Measurements from ENCODE around the gene CALR3.
"Not testable (repeated sequence)": the region's sequence is repeated elsewhere in the genome, so short reads cannot be mapped to it uniquely, and the experiment has no call there.

CALR3 gene

DNA sequence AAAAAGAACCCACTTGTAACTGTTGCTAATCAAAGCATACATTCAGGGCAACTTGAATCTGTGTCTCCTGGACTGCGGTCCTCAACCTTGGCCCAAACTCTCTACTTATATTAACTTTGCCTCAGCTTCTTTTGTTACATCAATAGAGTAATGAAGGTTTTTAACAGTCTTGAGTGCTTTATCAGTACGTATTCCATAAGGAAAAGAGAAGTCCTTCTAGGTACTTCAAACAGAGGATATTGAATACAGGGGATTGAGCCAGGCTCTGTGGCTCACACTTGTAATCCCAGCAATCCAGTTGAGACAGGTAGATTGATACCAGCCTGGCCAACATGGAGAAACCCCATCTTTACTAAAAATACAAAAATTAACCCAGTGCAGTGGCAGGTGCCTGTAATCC lies 23.0 kb downstream of the CALR3 start:
- Histone ChIP-seq H3K4me1 (ENCODE audit: insufficient read depth, low read length) (peaks cover 3% of the 10 kb centered on the region; the same call in 1 of the 2 replicates), H3K4me3 (ENCODE audit: low read length) (no peak overlapping the region), H3K27me3 (ENCODE audit: insufficient read depth, low read length) (no peaks in the 10 kb centered on the region), H3K36me3 (ENCODE audit: insufficient read depth, low read depth, low read length) (no peaks in the 10 kb centered on the region), H3K9me3 (ENCODE audit: insufficient read depth, low read depth, low read length) (no peaks in the 10 kb centered on the region), H3K27ac (ENCODE audit: low read length) (no peak overlapping the region), H3K9ac (ENCODE audit: low read depth, low read length) (no peak overlapping the region)

DNA sequence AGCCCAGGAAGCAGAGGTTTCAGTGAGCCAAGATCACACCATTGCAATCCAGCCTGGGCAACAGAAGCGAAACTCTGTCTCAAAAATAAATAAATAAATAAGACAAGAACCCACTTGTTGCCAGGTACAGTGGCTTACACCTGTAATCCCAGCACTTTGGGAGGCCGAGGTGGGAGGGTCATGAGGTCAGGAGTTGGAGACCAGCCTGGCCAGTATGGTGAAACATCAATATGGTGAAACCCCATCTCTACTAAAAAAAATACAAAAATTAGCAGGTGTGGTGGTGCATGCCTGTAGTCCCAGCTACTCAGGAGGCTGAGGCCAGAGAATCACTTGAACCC lies 23.4 kb downstream of the CALR3 start:
- H3K27me3 ChIP-seq (ENCODE audit: insufficient read depth, low read length); H3K36me3 ChIP-seq (ENCODE audit: insufficient read depth, low read depth, low read length); H3K27ac ChIP-seq (ENCODE audit: low read length); H3K4me1 ChIP-seq (ENCODE audit: insufficient read depth, low read length); H3K9me3 ChIP-seq (ENCODE audit: insufficient read depth, low read depth, low read length): not testable (repeated sequence)
- H3K9ac ChIP-seq (ENCODE audit: low read depth, low read length): peak overlapping the region; percentile 84; the same call in 1 of the 2 replicates
- peak overlapping the region; percentile 85 for H3K4me3 ChIP-seq (ENCODE audit: low read length)

- Histone ChIP-seq H3K4me1 (ENCODE audit: insufficient read depth, low read length) (peaks cover 3% of the 10 kb centered on the region; the same call in 1 of the 2 replicates), H3K27ac (ENCODE audit: low read length) (no peak overlapping the region), H3K36me3 (ENCODE audit: insufficient read depth, low read depth, low read length) (no peaks in the 10 kb centered on the region), H3K9ac (ENCODE audit: low read depth, low read length) (peak overlapping the region; percentile 77), H3K9me3 (ENCODE audit: insufficient read depth, low read depth, low read length) (no peaks in the 10 kb centered on the region), H3K27me3 (ENCODE audit: insufficient read depth, low read length) (no peaks in the 10 kb centered on the region), H3K4me3 (ENCODE audit: low read length) (peak overlapping the region; percentile 85)
Measured at GRCh38 chr19:16470911-16471811, 24.8 kb downstream of the CALR3 start.

DNA sequence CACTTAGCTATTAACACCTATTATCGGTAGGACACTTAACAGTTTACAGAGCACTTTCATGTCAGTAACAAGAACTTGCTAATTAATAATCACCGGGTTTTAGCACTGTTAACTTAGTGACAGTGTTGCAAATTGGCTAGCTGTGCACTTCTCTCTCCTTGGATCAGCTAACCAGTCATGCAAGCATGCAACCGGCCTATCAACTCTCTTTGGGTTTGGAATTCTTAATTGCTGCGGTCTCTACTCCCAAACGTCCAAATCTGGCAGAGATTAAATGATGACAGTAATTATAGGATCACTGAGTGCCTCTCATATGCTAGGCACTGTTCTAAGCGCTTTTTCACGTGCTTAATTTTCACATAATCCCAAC lies 25.4 kb downstream of the CALR3 start:
- H3K27ac ChIP-seq (ENCODE audit: low read length): no peak overlapping the region

GRCh38 chr19:16467581-16467980 lies 28.4 kb downstream of the CALR3 start:
- no peaks in the 10 kb centered on the region for H3K27me3 ChIP-seq (ENCODE audit: insufficient read depth, low read length)
- no peaks in the 10 kb centered on the region for H3K9me3 ChIP-seq (ENCODE audit: insufficient read depth, low read depth, low read length)
- no peak overlapping the region for H3K9ac ChIP-seq (ENCODE audit: low read depth, low read length)
- peaks cover 3% of the 10 kb centered on the region for H3K4me1 ChIP-seq (ENCODE audit: insufficient read depth, low read length)
- no peak overlapping the region for H3K27ac ChIP-seq (ENCODE audit: low read length)
- no peaks in the 10 kb centered on the region for H3K36me3 ChIP-seq (ENCODE audit: insufficient read depth, low read depth, low read length)
- H3K4me3 ChIP-seq (ENCODE audit: low read length): no peak overlapping the region

More for the DNA sequence above, 25.4 kb downstream of the CALR3 start:
- no peaks in the 10 kb centered on the region for H3K27me3 ChIP-seq (ENCODE audit: insufficient read depth, low read length)
- no peak overlapping the region for H3K9ac ChIP-seq (ENCODE audit: low read depth, low read length)
- no peaks in the 10 kb centered on the region for H3K9me3 ChIP-seq (ENCODE audit: insufficient read depth, low read depth, low read length)
- H3K4me1 ChIP-seq (ENCODE audit: insufficient read depth, low read length): peaks cover 3% of the 10 kb centered on the region; the same call in 1 of the 2 replicates
- H3K36me3 ChIP-seq (ENCODE audit: insufficient read depth, low read depth, low read length): no peaks in the 10 kb centered on the region
- H3K4me3 ChIP-seq (ENCODE audit: low read length): peak overlapping the region; percentile 85

DNA sequence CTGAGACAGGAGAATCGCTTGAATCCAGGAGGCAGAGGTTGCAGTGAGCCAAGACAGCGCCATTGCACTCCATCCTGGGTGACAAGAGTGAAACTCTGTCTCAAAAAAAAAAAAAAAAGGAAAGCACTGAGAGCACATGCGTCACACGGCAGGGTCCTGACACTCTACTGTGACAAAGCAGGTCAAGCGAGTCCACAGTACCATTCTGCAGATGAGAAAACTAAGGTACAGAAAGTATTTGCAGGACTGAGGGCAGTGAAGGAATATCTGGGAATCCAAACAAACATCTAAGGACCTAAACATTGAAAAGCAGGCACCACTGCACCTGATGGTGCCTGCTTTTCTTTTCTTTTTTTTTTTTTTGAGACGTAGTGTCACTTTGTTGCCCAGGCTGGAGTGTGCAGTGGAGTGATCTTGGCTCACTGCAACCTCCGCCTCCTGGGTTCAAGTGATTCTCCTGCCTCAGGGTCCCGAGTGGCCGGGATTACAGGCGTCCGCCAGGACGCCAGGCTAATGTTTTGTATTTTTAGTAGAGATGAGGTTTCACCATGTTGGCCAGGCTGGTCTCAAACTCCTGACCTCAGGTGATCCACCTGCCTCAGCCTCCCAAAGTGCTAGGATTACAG lies 29.1 kb downstream of the CALR3 start:
- H3K4me1 ChIP-seq (ENCODE audit: insufficient read depth, low read length); H3K9ac ChIP-seq (ENCODE audit: low read depth, low read length): not testable (repeated sequence)

DNA sequence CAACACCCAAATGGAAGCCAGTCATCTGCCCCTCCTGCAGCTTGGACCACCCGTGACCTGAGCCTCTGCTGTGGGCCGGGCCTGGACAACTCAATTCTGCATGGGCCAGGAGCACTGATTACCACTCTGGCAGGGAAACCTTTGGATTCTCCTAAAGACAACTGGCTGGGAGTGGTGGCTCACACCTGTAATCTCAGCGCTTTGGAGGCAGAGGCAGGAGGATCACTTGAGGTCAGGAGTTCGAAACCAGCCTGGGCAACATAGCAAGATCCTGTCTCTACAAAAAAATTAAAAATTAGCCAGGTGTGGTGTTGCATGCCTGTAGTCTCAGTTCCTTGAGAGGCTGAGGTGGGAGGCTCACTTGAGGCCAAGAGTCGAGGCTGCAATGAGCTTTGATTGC lies 30.7 kb downstream of the CALR3 start:
- H3K27ac ChIP-seq (ENCODE audit: low read length): no peak overlapping the region
- no peaks in the 10 kb centered on the region for H3K27me3 ChIP-seq (ENCODE audit: insufficient read depth, low read length)
- peaks cover 3% of the 10 kb centered on the region; the same call in 1 of the 2 replicates for H3K4me1 ChIP-seq (ENCODE audit: insufficient read depth, low read length)

More for the DNA sequence above, 29.1 kb downstream of the CALR3 start:
- H3K9me3 ChIP-seq (ENCODE audit: insufficient read depth, low read depth, low read length); H3K4me3 ChIP-seq (ENCODE audit: low read length); H3K27ac ChIP-seq (ENCODE audit: low read length); H3K36me3 ChIP-seq (ENCODE audit: insufficient read depth, low read depth, low read length); H3K27me3 ChIP-seq (ENCODE audit: insufficient read depth, low read length): not testable (repeated sequence)

DNA sequence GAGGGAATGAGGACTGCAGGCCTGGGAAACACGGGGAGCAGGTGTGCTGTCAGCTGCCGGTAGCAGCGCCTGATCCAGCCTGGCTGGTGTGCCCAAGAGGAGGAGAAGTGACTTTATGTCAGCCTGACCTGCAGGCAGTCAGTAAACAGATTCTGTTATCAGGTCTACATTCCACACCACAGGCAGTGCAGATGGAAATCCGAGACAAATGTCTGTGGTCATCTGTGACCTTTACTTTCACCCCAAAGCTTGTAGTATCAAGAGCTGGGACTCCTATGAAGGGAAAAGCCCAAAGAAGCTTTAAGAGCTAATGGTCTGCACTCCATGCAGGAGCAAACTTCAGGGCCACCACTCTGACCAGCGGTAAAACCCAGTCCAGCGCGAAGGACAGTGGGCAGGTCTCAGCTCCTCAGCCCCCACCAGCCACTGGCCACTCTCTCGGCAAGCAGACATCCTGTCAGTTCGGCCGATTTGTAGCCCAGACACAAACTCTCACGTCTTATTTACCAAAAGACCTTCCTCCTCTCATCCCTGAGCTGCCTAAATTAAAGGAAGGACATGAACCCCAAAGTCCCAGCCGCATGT lies 31.9 kb downstream of the CALR3 start:
- no peaks in the 10 kb centered on the region; the same call in none of the 2 replicates for H3K4me1 ChIP-seq (ENCODE audit: insufficient read depth, low read length)
- no peak overlapping the region for H3K27ac ChIP-seq (ENCODE audit: low read length)
- H3K9ac ChIP-seq (ENCODE audit: low read depth, low read length): no peak overlapping the region
- no peaks in the 10 kb centered on the region for H3K36me3 ChIP-seq (ENCODE audit: insufficient read depth, low read depth, low read length)
- no peaks in the 10 kb centered on the region for H3K27me3 ChIP-seq (ENCODE audit: insufficient read depth, low read length)
- H3K9me3 ChIP-seq (ENCODE audit: insufficient read depth, low read depth, low read length): no peaks in the 10 kb centered on the region
- no peak overlapping the region for H3K4me3 ChIP-seq (ENCODE audit: low read length)

More for the DNA sequence above, 30.7 kb downstream of the CALR3 start:
- Histone ChIP-seq H3K9ac (ENCODE audit: low read depth, low read length) (no peak overlapping the region), H3K36me3 (ENCODE audit: insufficient read depth, low read depth, low read length) (no peaks in the 10 kb centered on the region), H3K9me3 (ENCODE audit: insufficient read depth, low read depth, low read length) (no peaks in the 10 kb centered on the region), H3K4me3 (ENCODE audit: low read length) (no peak overlapping the region)

GRCh38 chr19:16463341-16463990 lies 32.5 kb downstream of the CALR3 start:
- H3K27me3 ChIP-seq (ENCODE audit: insufficient read depth, low read length): no peaks in the 10 kb centered on the region
- no peak overlapping the region for H3K27ac ChIP-seq (ENCODE audit: low read length)
- no peak overlapping the region for H3K4me3 ChIP-seq (ENCODE audit: low read length)
- no peak overlapping the region for H3K9ac ChIP-seq (ENCODE audit: low read depth, low read length)
- no peaks in the 10 kb centered on the region for H3K36me3 ChIP-seq (ENCODE audit: insufficient read depth, low read depth, low read length)
- H3K4me1 ChIP-seq (ENCODE audit: insufficient read depth, low read length): peaks cover 5% of the 10 kb centered on the region
- H3K9me3 ChIP-seq (ENCODE audit: insufficient read depth, low read depth, low read length): no peaks in the 10 kb centered on the region

GRCh38 chr19:16462757-16463250 lies 33.2 kb downstream of the CALR3 start:
- Histone ChIP-seq H3K9ac (ENCODE audit: low read depth, low read length) (no peak overlapping the region), H3K9me3 (ENCODE audit: insufficient read depth, low read depth, low read length) (no peaks in the 10 kb centered on the region), H3K4me1 (ENCODE audit: insufficient read depth, low read length) (peaks cover 12% of the 10 kb centered on the region), H3K36me3 (ENCODE audit: insufficient read depth, low read depth, low read length) (no peaks in the 10 kb centered on the region), H3K4me3 (ENCODE audit: low read length) (no peak overlapping the region), H3K27me3 (ENCODE audit: insufficient read depth, low read length) (no peaks in the 10 kb centered on the region), H3K27ac (ENCODE audit: low read length) (no peak overlapping the region)

GRCh38 chr19:16461630-16462051 lies 34.3 kb downstream of the CALR3 start:
- H3K36me3 ChIP-seq (ENCODE audit: insufficient read depth, low read depth, low read length): no peaks in the 10 kb centered on the region
- no peak overlapping the region for H3K4me3 ChIP-seq (ENCODE audit: low read length)
- H3K9ac ChIP-seq (ENCODE audit: low read depth, low read length): no peak overlapping the region
- no peak overlapping the region for H3K27ac ChIP-seq (ENCODE audit: low read length)
- H3K9me3 ChIP-seq (ENCODE audit: insufficient read depth, low read depth, low read length): no peaks in the 10 kb centered on the region
- peaks cover 21% of the 10 kb centered on the region for H3K4me1 ChIP-seq (ENCODE audit: insufficient read depth, low read length)
- no peaks in the 10 kb centered on the region for H3K27me3 ChIP-seq (ENCODE audit: insufficient read depth, low read length)
